NOMO-1 treated with DMSO at 0.1 percent for 48 hours (cell line): ENCODE data around the gene TRDN.
A peak's percentile ranks its signal among the peaks of the same experiment; 100 is the strongest.
"Not testable (repeated sequence)": the region's sequence is repeated elsewhere in the genome, so short reads cannot be mapped to it uniquely, and the experiment has no call there.

ENCODE experiments used
- DNase-seq: peaks from one replicate; lab custom pipeline; 2025; ENCODE audit not compliant: unreplicated experiment; lab: John Stamatoyannopoulos, UW

The TRDN gene

GRCh38 chr6:123635144-123635543 lies 1.6 kb downstream of the TRDN start:
- peak; percentile 54 for DNase-seq

- no peak for DNase-seq
These were observed 4.1 kb downstream of the TRDN start for GRCh38 chr6:123632641-123633040.

GRCh38 chr6:123629258-123629941 lies 7.3 kb downstream of the TRDN start:
- no peak for DNase-seq

- no peak for DNase-seq
These were observed 11.1 kb downstream of the TRDN start for GRCh38 chr6:123625696-123626095.

- DNase-seq, result no peak
These were observed 14.0 kb downstream of the TRDN start for GRCh38 chr6:123622780-123623179.

- DNase-seq, result no peak
These were observed 17.6 kb downstream of the TRDN start for GRCh38 chr6:123619156-123619555.

GRCh38 chr6:123616942-123617341 lies 19.8 kb downstream of the TRDN start:
- no peak for DNase-seq

GRCh38 chr6:123616016-123616415 lies 20.7 kb downstream of the TRDN start:
- DNase-seq, result no peak

GRCh38 chr6:123610779-123611178 lies 26.0 kb downstream of the TRDN start:
- DNase-seq, result no peak

- no peak for DNase-seq
These were observed 32.7 kb downstream of the TRDN start for GRCh38 chr6:123604067-123604466.

- DNase-seq, result no peak
These were observed 38.7 kb downstream of the TRDN start for GRCh38 chr6:123598011-123598410.

GRCh38 chr6:123594776-123595175 lies 42.0 kb downstream of the TRDN start:
- no peak for DNase-seq

GRCh38 chr6:123592426-123592825 lies 44.3 kb downstream of the TRDN start:
- DNase-seq, result no peak

- DNase-seq, result no peak
These were observed 46.8 kb downstream of the TRDN start for GRCh38 chr6:123589973-123590372.

- DNase-seq, result no peak
These were observed 47.4 kb downstream of the TRDN start for GRCh38 chr6:123589317-123589716.

- DNase-seq, result no peak
These were observed 48.2 kb downstream of the TRDN start for GRCh38 chr6:123588546-123588895.

GRCh38 chr6:123587838-123588545 lies 48.8 kb downstream of the TRDN start:
- DNase-seq, result no peak

- DNase-seq, result not testable (repeated sequence)
These were observed 49.3 kb downstream of the TRDN start for GRCh38 chr6:123587407-123587806.

GRCh38 chr6:123580331-123580730 lies 56.4 kb downstream of the TRDN start:
- no peak for DNase-seq

- no peak for DNase-seq
These were observed 61.6 kb downstream of the TRDN start for GRCh38 chr6:123575188-123575587.

- DNase-seq, result no peak
These were observed 65.7 kb downstream of the TRDN start for GRCh38 chr6:123570813-123571684.

GRCh38 chr6:123569575-123569974 lies 67.2 kb downstream of the TRDN start:
- DNase-seq, result no peak
